ENCODE data around the gene DPP6.

GRCh38 chr7:154879629-154880028 is 827.4 kb downstream of the DPP6 start:
- TF ChIP-seq EZH2phosphoT487 (IDR thresholded peaks at IDR 0.05; ENCODE audit: low read depth, severe bottlenecking, unreplicated experiment): no peak
- no peak for TF ChIP-seq CTCF (IDR thresholded peaks at IDR 0.05; ENCODE audit: poor library complexity)
- no peak for TF ChIP-seq EZH2 (IDR thresholded peaks at IDR 0.05; ENCODE audit: borderline replicate concordance)
